H7 (cell line): ENCODE data around the gene RNGTT. TPM values are rescaled to one million over a fixed set of nuclear protein-coding genes. Genes with fewer than 3 reads are reported as not detected.
"Not testable (repeated sequence)": the region's sequence is repeated elsewhere in the genome, so short reads cannot be mapped to it uniquely, and the experiment has no call there.

ENCODE experiments used
- DNase-seq: peaks from one replicate; pipeline ENCODE4 v3.0.0; 2012
- H3K27me3 ChIP-seq: 2 replicates; pipeline ENCODE4 v1.6.0; 2011; ENCODE audit warnings: mild to moderate bottlenecking, low read length; ENCODE audit not compliant: control insufficient read depth, insufficient read depth
- H3K36me3 ChIP-seq: replicated peaks from 2 replicates; pipeline ENCODE4 v1.5.1; 2011; ENCODE audit warnings: low read length; ENCODE audit not compliant: control insufficient read depth, insufficient read depth
- H3K4me3 ChIP-seq: 2 replicates; pipeline ENCODE4 v1.5.1; 2011; ENCODE audit warnings: low read depth, mild to moderate bottlenecking, control low read depth, low read length, moderate library complexity; ENCODE audit not compliant: insufficient read depth
- total RNA-seq: library from RNA; depleted of rRNA; stranded (reverse); fragments of >200 nt; shearing (Covaris generic); gene quantifications from 2 replicates; pipeline ENCODE4 v1.2.3, GENCODE V29; 2014

The RNGTT gene
- total RNA-seq, 1 experiment from 2014 or later: 26.9 TPM

DNA sequence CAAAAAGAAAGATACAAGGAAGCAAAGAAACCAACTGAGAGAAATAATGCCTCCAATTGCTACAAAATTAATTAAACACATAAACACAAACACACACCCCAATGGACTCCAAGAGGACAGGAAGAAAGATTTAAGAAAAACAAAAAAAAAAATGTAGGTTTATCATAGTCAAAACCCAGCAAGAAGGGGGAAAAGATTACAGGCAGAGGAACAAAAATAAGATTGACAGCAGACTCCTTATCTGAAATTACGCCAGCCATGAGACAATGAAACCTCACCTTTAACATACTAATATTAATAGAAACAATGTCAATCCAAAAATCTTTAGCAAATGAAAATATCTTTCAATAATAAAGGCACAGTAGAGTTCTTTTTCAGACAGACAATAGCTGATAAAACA lies 155.8 kb downstream of the RNGTT start:
- Histone ChIP-seq H3K36me3 (no peaks in the 10 kb centered on the region), H3K27me3 (no peaks in the 10 kb centered on the region), H3K4me3 (no peak overlapping the region)
- DNase-seq: no peak

DNA sequence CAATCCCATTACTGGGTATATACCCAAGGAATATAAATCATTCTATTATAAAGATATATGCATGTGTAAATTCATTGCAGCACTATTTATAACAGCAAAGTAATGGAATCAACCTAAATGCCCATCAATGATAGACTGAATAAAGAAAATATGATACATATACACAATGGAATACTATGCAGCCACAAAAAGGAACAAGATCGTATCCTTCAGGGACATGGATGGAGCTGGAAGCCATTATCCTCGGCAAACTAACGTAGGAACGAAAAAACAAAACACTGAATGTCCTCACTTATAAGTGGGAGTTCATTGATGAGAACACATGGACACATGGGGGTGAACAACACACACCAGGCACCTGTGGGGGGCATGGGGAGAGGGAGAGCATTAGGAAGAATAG lies 156.7 kb downstream of the RNGTT start:
- Histone ChIP-seq H3K27me3 (no peaks in the 10 kb centered on the region), H3K36me3 (no peaks in the 10 kb centered on the region), H3K4me3 (no peak overlapping the region)
- DNase-seq: no peak

DNA sequence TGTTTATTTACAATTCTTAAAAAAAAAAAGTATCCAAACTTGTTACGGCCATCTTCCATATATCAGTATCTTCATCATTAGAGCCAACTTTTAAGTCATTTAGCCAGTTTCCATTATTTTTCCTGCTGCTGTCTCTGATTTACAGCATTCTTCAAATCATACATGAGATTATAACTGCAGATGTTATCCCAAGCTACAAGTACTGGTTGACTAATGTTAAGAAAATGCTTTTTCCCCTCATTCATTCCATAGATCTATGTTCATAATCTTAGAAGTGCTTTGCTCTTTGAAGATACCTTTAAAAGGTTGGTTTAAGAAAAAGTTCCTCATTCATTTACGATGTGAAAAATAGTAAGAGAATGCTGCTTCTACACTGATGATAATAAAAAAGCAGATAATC lies 158.7 kb downstream of the RNGTT start:
- Histone ChIP-seq H3K4me3 (no peak overlapping the region), H3K36me3 (no peaks in the 10 kb centered on the region), H3K27me3 (no peaks in the 10 kb centered on the region)
- no peak for DNase-seq

DNA sequence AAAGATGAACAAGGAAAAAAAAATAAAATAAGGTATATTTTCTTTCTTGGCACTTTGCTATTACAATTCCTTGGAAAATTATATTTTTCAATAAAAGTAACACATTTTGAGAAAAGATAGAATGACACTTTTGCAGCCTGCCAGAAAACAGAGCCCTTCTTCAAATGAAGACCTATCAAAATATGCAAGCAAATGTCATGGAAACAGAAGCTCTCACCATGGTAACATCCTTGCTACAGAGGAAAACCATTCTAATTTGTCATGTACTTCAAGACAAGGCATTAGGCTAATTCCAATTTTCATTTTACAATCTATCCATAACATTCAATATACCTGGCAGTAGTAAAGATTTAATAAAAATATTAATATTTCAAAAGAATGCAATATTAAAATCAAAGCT lies 177.9 kb downstream of the RNGTT start:
- no peak for DNase-seq
- H3K27me3 ChIP-seq: no peaks in the 10 kb centered on the region
- no peak overlapping the region for H3K4me3 ChIP-seq
- H3K36me3 ChIP-seq: no peaks in the 10 kb centered on the region

DNA sequence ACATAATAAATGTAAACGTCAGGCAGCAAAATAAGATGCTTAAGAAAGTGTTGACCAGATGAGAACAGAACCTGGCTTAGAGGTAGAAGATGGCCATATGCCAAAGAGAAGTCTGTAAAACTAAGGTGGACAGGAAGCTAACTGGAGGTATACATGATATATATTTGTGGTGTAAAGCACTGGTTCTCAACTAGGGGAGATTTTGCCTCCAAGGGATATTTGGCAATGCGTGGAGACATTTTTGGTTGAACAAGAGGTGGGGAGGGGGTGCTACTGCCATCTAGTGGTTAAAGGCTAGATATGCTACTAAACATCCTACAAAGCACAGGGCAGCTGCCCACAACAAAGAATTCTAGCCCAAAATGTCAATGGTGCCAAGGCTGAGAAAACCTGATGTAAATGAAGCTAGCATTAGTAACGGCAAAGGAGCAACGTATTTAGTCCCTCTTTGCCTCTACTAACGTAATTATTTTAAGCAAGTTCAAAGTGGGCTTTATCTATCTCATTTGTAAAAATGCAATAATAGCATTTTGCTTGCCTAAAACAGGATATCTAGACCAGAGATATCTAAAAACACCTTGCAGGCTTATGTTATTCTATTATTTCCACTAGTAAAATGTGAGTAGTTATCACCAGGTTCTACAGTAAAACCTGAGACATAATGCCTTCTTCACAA lies 182.6 kb downstream of the RNGTT start:
- Histone ChIP-seq H3K36me3 (no peaks in the 10 kb centered on the region), H3K4me3 (no peak overlapping the region), H3K27me3 (no peaks in the 10 kb centered on the region)
- DNase-seq: peak; percentile 23

DNA sequence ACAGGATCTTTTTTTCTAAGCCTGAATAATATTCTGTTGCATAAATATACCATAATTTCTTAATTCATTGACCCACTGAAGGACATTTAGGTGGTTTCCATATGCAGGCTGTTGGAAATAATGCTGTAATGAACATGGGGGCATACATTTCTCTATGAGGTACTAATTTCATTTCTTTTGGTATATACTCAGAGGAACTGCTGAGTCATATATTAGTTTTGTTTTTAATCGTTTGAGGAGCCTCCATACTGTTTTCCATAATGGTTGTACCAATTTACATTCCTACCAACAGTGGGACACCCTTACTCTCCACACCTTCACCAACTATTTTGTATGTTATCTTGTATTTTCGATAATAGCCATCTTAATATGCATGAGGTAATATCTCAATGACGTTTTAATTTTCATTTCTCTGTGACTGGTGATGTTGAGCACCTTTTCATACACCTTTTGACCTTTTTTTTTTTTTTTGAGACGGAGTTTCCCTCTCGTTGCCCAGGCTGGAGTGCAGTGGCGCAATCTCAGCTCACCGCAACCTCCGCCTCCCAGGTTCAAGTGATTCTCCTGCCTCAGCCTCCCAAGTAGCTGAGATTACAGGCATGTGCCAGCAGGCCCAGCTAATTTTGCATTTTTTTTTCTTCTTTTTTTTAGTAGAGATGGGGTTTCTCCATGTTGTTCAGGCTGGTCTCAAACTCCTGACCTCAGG lies 187.4 kb downstream of the RNGTT start:
- Histone ChIP-seq H3K27me3 (no peaks in the 10 kb centered on the region), H3K4me3 (no peak overlapping the region), H3K36me3 (no peaks in the 10 kb centered on the region)
- DNase-seq: no peak

DNA sequence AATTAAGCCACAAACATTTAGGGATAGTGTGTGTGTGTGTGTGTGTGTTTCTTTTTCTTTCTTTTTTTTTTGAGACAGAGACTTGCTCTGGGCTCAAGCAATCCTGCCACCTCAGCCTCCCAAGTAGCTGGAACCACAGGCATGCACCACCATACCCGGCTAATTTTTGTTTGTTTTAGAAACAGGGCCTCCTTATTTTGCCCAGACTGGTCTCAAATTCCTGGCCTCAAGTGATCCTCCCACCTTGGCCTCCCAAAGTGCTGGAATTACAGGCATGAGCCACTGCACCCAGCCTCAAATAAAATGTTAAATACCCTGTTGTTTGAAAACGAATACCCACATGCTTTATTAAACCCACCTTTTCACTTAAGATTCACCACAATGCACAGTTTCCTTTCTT lies 195.3 kb downstream of the RNGTT start:
- DNase-seq, H3K27me3 ChIP-seq, H3K4me3 ChIP-seq, H3K36me3 ChIP-seq: not testable (repeated sequence)

DNA sequence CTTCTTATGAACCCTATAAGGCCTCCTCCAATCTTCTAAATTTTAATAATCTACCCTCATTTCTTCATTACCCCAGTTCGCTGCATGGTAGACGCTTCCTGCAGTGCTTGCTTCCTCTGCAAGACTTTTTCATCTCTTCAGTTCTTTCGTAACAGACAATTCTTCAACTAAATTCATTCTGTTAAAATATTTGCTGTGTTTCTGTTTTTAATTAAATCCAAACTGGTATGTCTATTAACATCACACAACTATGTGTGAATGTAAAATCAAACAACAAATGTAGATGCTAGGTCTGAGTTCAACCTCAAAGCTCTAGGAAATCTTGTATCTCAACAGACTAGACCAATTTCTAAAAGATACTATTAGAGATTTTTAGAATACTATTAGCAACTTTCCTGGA lies 199.3 kb downstream of the RNGTT start:
- no peak for DNase-seq
- Histone ChIP-seq H3K36me3 (no peaks in the 10 kb centered on the region), H3K27me3 (no peaks in the 10 kb centered on the region), H3K4me3 (no peak overlapping the region)

DNA sequence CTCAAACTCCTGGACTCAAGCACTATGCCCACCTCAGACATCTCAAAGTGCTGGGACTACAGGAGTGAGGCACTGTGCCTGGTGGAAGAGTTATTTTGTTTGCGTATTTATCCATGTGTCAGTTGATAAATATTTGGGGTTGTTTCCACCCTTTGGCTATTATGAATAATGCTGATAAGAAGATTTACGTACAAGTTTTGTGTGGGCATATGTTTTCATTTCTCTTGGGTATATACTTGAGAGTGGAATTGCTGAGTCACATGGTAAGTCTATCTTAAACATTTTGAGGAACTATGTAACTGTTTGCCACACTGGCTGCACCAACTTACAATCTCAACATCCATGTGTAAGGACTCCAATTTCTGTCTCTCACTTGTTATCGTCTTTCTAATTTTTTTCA lies 200.3 kb downstream of the RNGTT start:
- no peak for DNase-seq
- H3K4me3 ChIP-seq: no peak overlapping the region
- H3K36me3 ChIP-seq: no peaks in the 10 kb centered on the region
- H3K27me3 ChIP-seq: no peaks in the 10 kb centered on the region

DNA sequence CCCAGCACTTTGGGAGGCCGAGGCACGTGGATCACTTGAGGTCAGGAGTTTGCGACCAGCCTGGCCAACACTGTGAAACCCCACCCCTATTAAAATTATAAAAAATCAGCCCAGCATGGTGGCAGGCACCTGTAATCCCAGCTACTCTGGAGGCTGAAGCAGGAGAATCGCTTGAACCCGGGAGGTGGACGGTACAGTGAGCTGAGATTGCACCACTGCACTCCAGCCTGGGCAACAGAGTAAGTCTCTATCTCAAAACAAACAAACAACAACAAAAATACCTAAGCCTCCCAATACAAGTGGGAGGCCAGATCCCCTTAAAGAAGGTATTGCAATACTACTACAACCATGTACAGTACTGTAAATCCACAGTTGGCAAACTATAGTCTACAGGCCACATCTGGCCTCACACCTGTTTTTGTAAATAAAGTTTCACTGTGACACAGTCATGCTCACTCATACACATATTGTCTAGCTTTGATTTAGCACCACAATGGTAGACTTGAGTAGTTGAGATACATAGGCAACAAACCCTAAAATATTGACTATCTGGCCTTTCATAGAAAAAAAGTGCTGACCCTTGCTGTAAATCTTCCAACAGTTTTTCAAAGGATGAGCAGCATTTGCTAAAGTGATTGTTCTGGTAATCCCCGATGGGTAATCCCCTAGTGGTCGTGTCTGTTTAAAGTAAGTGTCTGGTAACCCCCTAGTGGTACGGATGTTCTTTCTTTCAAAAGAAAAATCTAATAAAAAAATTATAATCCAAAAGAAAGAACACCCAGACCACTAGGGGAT lies 202.0 kb downstream of the RNGTT start:
- DNase-seq: peak; percentile 3
- Histone ChIP-seq H3K4me3 (no peak overlapping the region), H3K36me3 (no peaks in the 10 kb centered on the region), H3K27me3 (no peaks in the 10 kb centered on the region)

DNA sequence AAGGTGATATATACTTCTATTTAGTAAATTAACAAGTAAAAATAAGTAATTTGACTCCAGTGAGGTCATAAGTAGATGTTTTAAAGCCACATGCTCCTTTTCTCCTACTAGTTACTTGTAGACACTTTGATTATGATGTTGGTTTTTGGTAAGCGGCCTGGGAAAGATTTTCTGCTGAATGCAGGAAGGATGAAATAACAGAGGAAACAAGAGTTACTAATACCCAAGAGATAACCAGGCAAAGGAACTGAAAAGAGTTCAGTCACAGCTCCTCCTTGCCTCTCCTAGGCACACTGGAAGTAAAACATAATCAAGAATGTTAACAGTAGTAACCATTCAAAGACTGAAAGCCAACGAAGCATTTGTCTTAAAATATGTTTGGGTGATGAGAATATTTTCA lies 203.3 kb downstream of the RNGTT start:
- H3K4me3 ChIP-seq: no peak overlapping the region
- H3K27me3 ChIP-seq: no peaks in the 10 kb centered on the region
- no peaks in the 10 kb centered on the region for H3K36me3 ChIP-seq
- DNase-seq: no peak

DNA sequence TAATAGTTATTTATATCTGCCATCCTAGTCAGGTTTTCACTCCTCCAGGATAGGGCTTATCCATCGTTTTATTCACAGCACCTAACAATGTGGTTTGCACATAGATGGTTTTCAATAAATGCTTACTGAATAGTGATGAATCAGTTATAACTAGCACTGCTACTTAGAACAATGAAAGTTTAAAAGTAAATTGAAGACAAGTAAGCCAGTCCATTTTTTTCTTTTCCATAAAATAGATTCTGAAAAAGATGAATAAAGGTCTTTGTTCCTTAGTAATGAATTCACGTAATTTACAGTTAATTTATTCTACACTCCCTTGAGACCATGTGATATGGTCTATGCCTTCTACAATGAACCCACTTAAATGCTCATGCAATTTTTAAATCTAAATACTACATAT lies 212.5 kb downstream of the RNGTT start:
- H3K27me3 ChIP-seq: no peaks in the 10 kb centered on the region
- DNase-seq: no peak
- no peak overlapping the region for H3K4me3 ChIP-seq
- H3K36me3 ChIP-seq: no peaks in the 10 kb centered on the region

DNA sequence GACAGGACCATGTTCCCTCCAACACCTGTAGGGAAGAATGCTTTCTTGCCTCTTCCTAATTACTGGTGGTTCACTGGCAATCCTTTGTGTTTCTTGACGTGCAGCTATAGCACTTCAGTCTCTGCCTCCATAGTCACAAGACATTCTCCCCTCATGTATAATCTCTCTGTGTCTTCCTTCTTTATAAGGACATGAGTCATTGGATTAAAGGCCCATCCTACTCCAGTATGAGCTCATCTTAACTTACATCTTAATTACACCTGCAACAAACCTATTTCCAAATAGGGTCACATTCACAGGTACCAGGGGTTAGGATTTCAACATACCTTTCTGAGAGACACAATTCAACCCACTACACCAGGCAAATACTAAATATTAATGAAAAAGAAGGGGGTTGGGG lies 213.6 kb downstream of the RNGTT start:
- H3K4me3 ChIP-seq: no peak overlapping the region
- DNase-seq: no peak
- H3K27me3 ChIP-seq: no peaks in the 10 kb centered on the region
- H3K36me3 ChIP-seq: no peaks in the 10 kb centered on the region

DNA sequence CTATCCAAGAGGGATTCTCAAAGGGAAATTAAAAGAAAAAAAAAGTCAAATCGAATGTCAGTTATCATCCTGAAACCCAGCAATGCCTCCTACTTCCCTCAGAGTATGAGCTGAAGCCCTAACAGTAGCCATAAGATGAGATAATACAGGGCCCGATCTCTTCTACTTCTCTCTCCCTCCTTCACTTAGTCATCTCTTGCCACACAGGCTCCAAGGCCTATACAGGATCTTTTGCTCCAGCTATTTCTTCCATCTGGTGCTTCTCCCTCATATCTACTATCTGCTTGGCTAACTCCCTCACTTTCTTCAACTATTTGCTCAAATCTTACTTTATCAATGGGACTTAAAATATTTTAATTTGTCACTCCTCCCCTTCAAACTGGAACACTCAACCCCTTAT lies 215.3 kb downstream of the RNGTT start:
- no peaks in the 10 kb centered on the region for H3K27me3 ChIP-seq
- no peak for DNase-seq
- no peaks in the 10 kb centered on the region for H3K36me3 ChIP-seq
- H3K4me3 ChIP-seq: no peak overlapping the region

DNA sequence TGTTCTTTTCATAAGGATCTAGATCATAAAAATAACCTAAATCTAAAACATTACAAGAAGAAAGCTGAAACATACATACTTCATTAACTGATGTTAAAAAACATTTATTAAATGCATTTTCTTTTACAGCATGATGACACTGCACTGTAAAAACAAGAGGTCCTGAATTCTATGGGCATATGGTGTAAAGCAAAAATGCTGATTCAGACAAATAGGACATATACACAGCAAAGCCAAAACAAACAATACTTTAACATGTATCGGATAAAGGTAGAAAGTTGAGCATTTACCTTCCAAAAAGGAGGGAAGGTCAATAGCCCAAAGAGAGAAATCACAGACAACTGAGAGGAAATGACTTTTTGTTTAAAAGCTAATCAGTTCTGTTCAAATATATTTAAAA lies 221.5 kb downstream of the RNGTT start:
- H3K27me3 ChIP-seq: no peaks in the 10 kb centered on the region
- no peaks in the 10 kb centered on the region for H3K36me3 ChIP-seq

More for the DNA sequence above, 221.5 kb downstream of the RNGTT start:
- no peak for DNase-seq
- no peak overlapping the region for H3K4me3 ChIP-seq
